DOHH2 (cell line): ENCODE measurements around the gene TAF1A.

ENCODE experiments used
- H3F3A ChIP-seq: fragments of 200-600 bp; sonication (generic), shearing (Covaris generic); 2 replicates; pipeline ENCODE4 v1.6.0; 2016; ENCODE audit warnings: antibody characterized with exemption, mild to moderate bottlenecking; ENCODE audit not compliant: control insufficient read depth, insufficient read depth
- H3K27ac ChIP-seq: fragments of 200-600 bp; sonication (generic); 2 replicates; pipeline ENCODE4 v1.5.1; 2014; ENCODE audit warnings: low read depth, mild to moderate bottlenecking, low read length, moderate library complexity
- H3K27me3 ChIP-seq: fragments of 200-600 bp; sonication (generic); 2 replicates; pipeline ENCODE4 v1.6.1; 2014; ENCODE audit warnings: mild to moderate bottlenecking, low read length, mixed read lengths; ENCODE audit not compliant: control insufficient read depth
- H3K36me3 ChIP-seq: fragments of 200-600 bp; sonication (generic); 2 replicates; pipeline ENCODE4 v1.6.1; 2014; ENCODE audit warnings: mild to moderate bottlenecking, low read length, moderate library complexity, mixed read lengths; ENCODE audit not compliant: control insufficient read depth
- H3K4me1 ChIP-seq: fragments of 200-600 bp; sonication (generic); 2 replicates; pipeline ENCODE4 v1.6.1; 2014; ENCODE audit warnings: mild to moderate bottlenecking, low read length, mixed read lengths; ENCODE audit not compliant: control insufficient read depth
- H3K4me2 ChIP-seq: fragments of 200-600 bp; sonication (generic); 2 replicates; pipeline ENCODE4 v1.6.0; 2014; ENCODE audit warnings: mild to moderate bottlenecking, low read length, moderate library complexity
- H3K4me3 ChIP-seq: fragments of 200-600 bp; sonication (generic); 2 replicates; pipeline ENCODE4 v1.5.1; 2014; ENCODE audit warnings: mild to moderate bottlenecking, low read length, mixed read lengths
- H3K79me2 ChIP-seq: fragments of 200-600 bp; sonication (generic); 2 replicates; pipeline ENCODE4 v1.6.1; 2014; ENCODE audit warnings: mild to moderate bottlenecking, low read length, mixed read lengths; ENCODE audit not compliant: control insufficient read depth
- H3K9me2 ChIP-seq: fragments of 200-600 bp; sonication (generic); replicated peaks from 2 replicates; pipeline ENCODE4 v1.6.1; 2014; ENCODE audit warnings: mild to moderate bottlenecking, low read length, mixed read lengths; ENCODE audit not compliant: control insufficient read depth
- H3K9me3 ChIP-seq: fragments of 200-600 bp; sonication (generic); 2 replicates; pipeline ENCODE4 v1.6.1; 2014; ENCODE audit warnings: antibody characterized with exemption, low read length, mixed read lengths; ENCODE audit not compliant: control insufficient read depth, insufficient read depth
- H4K20me1 ChIP-seq: fragments of 200-600 bp; sonication (generic); 2 replicates; pipeline ENCODE4 v1.6.0; 2014; ENCODE audit warnings: low read depth, mild to moderate bottlenecking, antibody characterized with exemption, low read length, moderate library complexity; ENCODE audit not compliant: control insufficient read depth, insufficient read depth
- CTCF ChIP-seq: fragments of 200-600 bp; sonication (generic); IDR thresholded peaks from one replicate; pipeline ENCODE4 v1.5.1; 2014; ENCODE audit warnings: antibody characterized with exemption, mild to moderate bottlenecking, low read depth, low read length; ENCODE audit not compliant: poor library complexity, severe bottlenecking
- EZH2phosphoT487 ChIP-seq: fragments of 200-600 bp; sonication (generic); IDR thresholded peaks from 2 replicates; pipeline ENCODE4 v1.6.1; 2017; ENCODE audit warnings: borderline replicate concordance, mild to moderate bottlenecking, antibody characterized with exemption, low read length, moderate library complexity, mixed read lengths

TAF1A gene

GRCh38 chr1:222631611-222632208 lies 42.0 kb upstream of the TAF1A start:
- H3K36me3 ChIP-seq, result peaks cover 18% of the 10 kb centered on the region
- TF ChIP-seq EZH2phosphoT487 (no peak), CTCF (no peak)

GRCh38 chr1:222629921-222630535 lies 40.3 kb upstream of the TAF1A start:
- no peak overlapping the region for H3K4me3 ChIP-seq
- H3K36me3 ChIP-seq, result peaks cover 17% of the 10 kb centered on the region
- H3K9me2 ChIP-seq, result no peaks in the 10 kb centered on the region
- H3K27me3 ChIP-seq, result no peaks in the 10 kb centered on the region
- H3F3A ChIP-seq, result no peaks in the 10 kb centered on the region
- H3K79me2 ChIP-seq, result no peaks in the 10 kb centered on the region
- TF ChIP-seq EZH2phosphoT487 (no peak), CTCF (no peak)
- no peak overlapping the region for H3K4me2 ChIP-seq
- H3K4me1 ChIP-seq, result no peaks in the 10 kb centered on the region
- no peaks in the 10 kb centered on the region for H3K9me3 ChIP-seq
- H4K20me1 ChIP-seq, result no peaks in the 10 kb centered on the region
- no peak overlapping the region for H3K27ac ChIP-seq

More at GRCh38 chr1:222631611-222632208, 42.0 kb upstream of the TAF1A start:
- no peaks in the 10 kb centered on the region for H3K27me3 ChIP-seq
- H3K9me2 ChIP-seq, result no peaks in the 10 kb centered on the region
- H3K27ac ChIP-seq, result no peak overlapping the region
- H3K9me3 ChIP-seq, result no peaks in the 10 kb centered on the region
- no peaks in the 10 kb centered on the region for H3K79me2 ChIP-seq
- H3F3A ChIP-seq, result no peaks in the 10 kb centered on the region
- no peaks in the 10 kb centered on the region for H4K20me1 ChIP-seq
- no peak overlapping the region for H3K4me3 ChIP-seq
- no peaks in the 10 kb centered on the region for H3K4me1 ChIP-seq
- no peak overlapping the region for H3K4me2 ChIP-seq

- no peak overlapping the region for H3K4me2 ChIP-seq
- H3K36me3 ChIP-seq, result peaks cover 11% of the 10 kb centered on the region
Measured at GRCh38 chr1:222627232-222627631, 37.5 kb upstream of the TAF1A start.

More at GRCh38 chr1:222627232-222627631, 37.5 kb upstream of the TAF1A start:
- H3K9me2 ChIP-seq, result no peaks in the 10 kb centered on the region
- H3K27me3 ChIP-seq, result no peaks in the 10 kb centered on the region
- no peaks in the 10 kb centered on the region for H3K4me1 ChIP-seq
- no peaks in the 10 kb centered on the region for H3K79me2 ChIP-seq
- no peaks in the 10 kb centered on the region for H4K20me1 ChIP-seq
- TF ChIP-seq CTCF, result no peak
- no peak for TF ChIP-seq EZH2phosphoT487
- no peaks in the 10 kb centered on the region for H3F3A ChIP-seq
- no peak overlapping the region for H3K4me3 ChIP-seq
- no peaks in the 10 kb centered on the region for H3K9me3 ChIP-seq
- no peak overlapping the region for H3K27ac ChIP-seq
